ENCODE measurements around the gene MIPEP. TPM values are rescaled to one million over a fixed set of nuclear protein-coding genes. Genes with fewer than 3 reads are reported as not detected.

MIPEP gene
- total RNA-seq, 1 experiment from 2014 or later, result 18.6 TPM

DNA sequence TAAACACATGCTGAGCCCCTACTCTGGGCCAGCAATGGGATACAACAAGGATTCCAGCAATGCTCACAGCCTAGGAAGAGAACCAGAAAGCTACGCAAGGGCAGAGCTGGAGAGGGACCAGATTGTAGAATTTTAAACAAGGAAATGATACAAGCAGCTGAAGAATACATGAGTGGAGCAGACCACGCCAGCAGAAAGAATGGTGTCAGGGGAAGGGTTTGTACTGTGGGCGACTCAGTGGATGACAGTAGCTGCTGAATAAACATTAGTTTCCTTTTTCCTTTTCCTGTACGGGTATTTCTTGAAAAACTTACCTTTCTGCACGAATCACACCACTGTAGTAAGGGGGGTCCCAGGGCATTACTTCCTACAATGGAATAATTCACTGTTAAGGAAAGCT, 30.7 kb downstream of the MIPEP start:
- no peak for DNase-seq
- BruUV-seq (replicated peaks), result no TSS peak
- Histone ChIP-seq H3K9me3 (ENCODE audit: insufficient read depth, low read depth) (no peaks in the 10 kb centered on the region), H3F3A (ENCODE audit: insufficient read depth, low read depth) (no peaks in the 10 kb centered on the region), H2AFZ (no peak overlapping the region), H3K36me3 (ENCODE audit: low read depth) (no peaks in the 10 kb centered on the region), H3K27ac (no peak overlapping the region), H3K9me2 (ENCODE audit: insufficient read depth) (no peaks in the 10 kb centered on the region), H3K4me2 (no peak overlapping the region), H3K79me2 (ENCODE audit: low read depth) (no peaks in the 10 kb centered on the region), H3K27me3 (ENCODE audit: insufficient read depth, low read depth) (no peaks in the 10 kb centered on the region), H4K20me1 (ENCODE audit: insufficient read depth) (no peaks in the 10 kb centered on the region), H3K4me3 (no peak overlapping the region), H3K4me1 (replicated peaks; ENCODE audit: insufficient read depth) (no peaks in the 10 kb centered on the region)
- intact Hi-C loops (cut with micrococcal nuclease; ENCODE audit: unreplicated experiment), result no loop called here
- ChIA-PET POLR2A (ENCODE audit: unreplicated experiment) (no interaction called here), CTCF (no interaction called here)
- TF ChIP-seq, protein P1, sequence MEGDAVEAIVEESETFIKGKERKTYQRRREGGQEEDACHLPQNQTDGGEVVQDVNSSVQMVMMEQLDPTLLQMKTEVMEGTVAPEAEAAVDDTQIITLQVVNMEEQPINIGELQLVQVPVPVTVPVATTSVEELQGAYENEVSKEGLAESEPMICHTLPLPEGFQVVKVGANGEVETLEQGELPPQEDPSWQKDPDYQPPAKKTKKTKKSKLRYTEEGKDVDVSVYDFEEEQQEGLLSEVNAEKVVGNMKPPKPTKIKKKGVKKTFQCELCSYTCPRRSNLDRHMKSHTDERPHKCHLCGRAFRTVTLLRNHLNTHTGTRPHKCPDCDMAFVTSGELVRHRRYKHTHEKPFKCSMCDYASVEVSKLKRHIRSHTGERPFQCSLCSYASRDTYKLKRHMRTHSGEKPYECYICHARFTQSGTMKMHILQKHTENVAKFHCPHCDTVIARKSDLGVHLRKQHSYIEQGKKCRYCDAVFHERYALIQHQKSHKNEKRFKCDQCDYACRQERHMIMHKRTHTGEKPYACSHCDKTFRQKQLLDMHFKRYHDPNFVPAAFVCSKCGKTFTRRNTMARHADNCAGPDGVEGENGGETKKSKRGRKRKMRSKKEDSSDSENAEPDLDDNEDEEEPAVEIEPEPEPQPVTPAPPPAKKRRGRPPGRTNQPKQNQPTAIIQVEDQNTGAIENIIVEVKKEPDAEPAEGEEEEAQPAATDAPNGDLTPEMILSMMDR (conservative IDR thresholded peaks at IDR 0.05), result no peak
- TF ChIP-seq EZH2 (IDR thresholded peaks at IDR 0.05; ENCODE audit: low read depth), result no peak

DNA sequence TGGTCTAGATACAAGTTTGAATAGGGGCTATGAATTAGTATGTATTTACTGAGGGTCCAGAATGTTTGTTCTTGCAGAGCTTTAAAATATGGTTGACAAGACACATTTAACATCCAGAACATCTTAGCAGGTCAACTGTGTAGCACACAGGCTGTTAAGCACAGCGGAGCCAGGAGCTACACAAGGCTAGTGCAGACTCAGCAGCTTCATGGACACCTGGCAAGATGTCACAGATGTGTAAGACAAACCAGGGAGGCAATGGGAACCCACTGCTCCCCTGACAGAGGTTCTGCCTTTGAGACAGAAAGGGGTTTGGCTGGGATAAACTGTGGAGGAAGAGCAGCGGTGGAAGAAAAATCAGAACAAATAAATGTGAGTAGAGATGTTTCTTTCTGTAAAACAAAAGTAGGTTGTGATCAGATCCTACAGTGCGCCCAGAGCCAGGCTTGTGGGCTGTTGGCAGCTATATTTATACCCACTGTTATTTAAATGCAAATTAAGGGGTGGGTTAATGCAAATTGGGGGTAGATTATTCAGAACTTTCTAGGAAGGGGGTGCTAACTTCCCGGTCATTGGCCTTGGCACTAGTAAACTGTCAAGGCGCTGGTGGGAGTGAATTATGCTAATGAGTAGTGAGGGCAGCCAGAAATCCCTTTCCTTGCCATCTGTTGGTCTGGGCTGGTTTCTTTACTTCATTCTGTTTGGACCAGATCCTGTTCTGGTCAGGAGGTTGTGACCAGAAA, 33.0 kb downstream of the MIPEP start:
- no peaks in the 10 kb centered on the region for H3K36me3 ChIP-seq (ENCODE audit: low read depth)
- H3F3A ChIP-seq (ENCODE audit: insufficient read depth, low read depth), result no peaks in the 10 kb centered on the region
- CTCF ChIA-PET, result no interaction called here
- no peaks in the 10 kb centered on the region for H3K27me3 ChIP-seq (ENCODE audit: insufficient read depth, low read depth)
- no peak overlapping the region for H3K4me2 ChIP-seq
- POLR2A ChIA-PET (ENCODE audit: unreplicated experiment), result no interaction called here
- H3K4me1 ChIP-seq (replicated peaks; ENCODE audit: insufficient read depth), result no peaks in the 10 kb centered on the region
- no peaks in the 10 kb centered on the region for H3K9me3 ChIP-seq (ENCODE audit: insufficient read depth, low read depth)
- H3K9me2 ChIP-seq (ENCODE audit: insufficient read depth), result no peaks in the 10 kb centered on the region
- BruUV-seq (replicated peaks), result no TSS peak
- intact Hi-C loops (cut with micrococcal nuclease; ENCODE audit: unreplicated experiment), result no loop called here
- H2AFZ ChIP-seq, result no peak overlapping the region
- no peaks in the 10 kb centered on the region for H4K20me1 ChIP-seq (ENCODE audit: insufficient read depth)
- H3K4me3 ChIP-seq, result no peak overlapping the region
- no peak overlapping the region for H3K27ac ChIP-seq
- no peak for DNase-seq
- H3K79me2 ChIP-seq (ENCODE audit: low read depth), result no peaks in the 10 kb centered on the region
- no peak for TF ChIP-seq EZH2 (IDR thresholded peaks at IDR 0.05; ENCODE audit: low read depth)
- TF ChIP-seq, protein P1 (conservative IDR thresholded peaks at IDR 0.05), result no peak

DNA sequence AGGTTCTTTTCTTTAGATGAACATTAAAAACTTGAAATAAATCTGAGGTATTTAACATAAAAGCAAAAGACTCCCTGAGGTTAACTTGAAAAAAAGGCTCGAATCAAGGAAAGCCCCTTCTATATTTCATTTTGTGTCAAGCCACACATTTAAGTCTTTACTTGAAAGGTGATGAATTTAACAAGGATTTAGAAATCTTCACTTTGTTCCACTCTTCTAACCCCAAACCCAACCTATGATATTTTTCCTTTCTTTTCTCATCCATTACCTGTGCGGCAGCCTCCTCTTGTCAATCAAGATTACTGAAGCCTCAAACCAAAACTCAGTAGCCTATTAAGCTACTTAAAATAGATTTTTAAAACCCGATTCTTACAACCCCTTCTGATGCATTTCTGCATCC, 33.8 kb downstream of the MIPEP start:
- Histone ChIP-seq H2AFZ (no peak overlapping the region), H3K9me2 (ENCODE audit: insufficient read depth) (no peaks in the 10 kb centered on the region), H3K36me3 (ENCODE audit: low read depth) (no peaks in the 10 kb centered on the region), H3K4me1 (replicated peaks; ENCODE audit: insufficient read depth) (no peaks in the 10 kb centered on the region), H3K27ac (no peak overlapping the region), H3K27me3 (ENCODE audit: insufficient read depth, low read depth) (no peaks in the 10 kb centered on the region), H4K20me1 (ENCODE audit: insufficient read depth) (no peaks in the 10 kb centered on the region), H3K4me2 (no peak overlapping the region), H3K79me2 (ENCODE audit: low read depth) (no peaks in the 10 kb centered on the region), H3K9me3 (ENCODE audit: insufficient read depth, low read depth) (no peaks in the 10 kb centered on the region), H3K4me3 (no peak overlapping the region), H3F3A (ENCODE audit: insufficient read depth, low read depth) (no peaks in the 10 kb centered on the region)
- no peak for DNase-seq
- no peak for TF ChIP-seq EZH2 (IDR thresholded peaks at IDR 0.05; ENCODE audit: low read depth)
- TF ChIP-seq, protein P1 (conservative IDR thresholded peaks at IDR 0.05), result no peak
- BruUV-seq (replicated peaks), result no TSS peak
- ChIA-PET POLR2A (ENCODE audit: unreplicated experiment) (no interaction called here), CTCF (no interaction called here)
- intact Hi-C loops (cut with micrococcal nuclease; ENCODE audit: unreplicated experiment), result no loop called here

All from PC-9 (cell line).